HepG2 (cell line): ENCODE measurements around the gene PDE1C. TPM values are rescaled to one million over a fixed set of nuclear protein-coding genes. Genes with fewer than 3 reads are reported as not detected.

Source experiments
- ATAC-seq: fragments of 200-7000 bp; cut with Tn5 transposase; 3 replicates; pipeline ENCODE4 v1.9.1; 2020; ENCODE audit warnings: mild to moderate bottlenecking, moderate library complexity
- BruUV-seq: library from RNA; stranded (reverse); fragments of 400-500 nt; replicated peaks from 2 replicates; lab custom pipeline; 2021; lab: Mats Ljungman, UMichigan
- CTCF ChIA-PET: fragments of 300-600 bp; formaldehyde crosslinking; extraction: SDS; loops from one replicate; lab custom pipeline; 2021; ENCODE audit warnings: low total read pairs, inconsistent platforms, low intra/inter-chr PET ratio; lab: Yijun Ruan, JAX
- POLR2A ChIA-PET: fragments of 350-600 bp; sonication (Branson Sonifier 250); formaldehyde crosslinking; loops from one replicate; lab custom pipeline; 2020; ENCODE audit warnings: antibody characterized with exemption, inconsistent platforms; lab: Yijun Ruan, JAX
- DNase-seq: peaks from one replicate; pipeline ENCODE4 v3.0.0-alpha.2; 2015; ENCODE audit warnings: low spot score
- FAIRE-seq: peaks from 3 replicates; lab custom pipeline; 2011; peaks lifted over from hg19 to GRCh38; lab: Jason Lieb, UNC
- H2AFZ ChIP-seq: one replicate; pipeline ENCODE4 v1.6.1; 2011; ENCODE audit warnings: low read length, inconsistent platforms
- H3K27ac ChIP-seq: fragments of 300-600 bp; 3 replicates; pipeline ENCODE4 v1.8.0; 2011; ENCODE audit warnings: mixed run types, mild to moderate bottlenecking, mixed read lengths, low read length, inconsistent platforms; ENCODE audit not compliant: insufficient read depth; ENCODE audit errors: extremely low read length
- H3K27me3 ChIP-seq, 2 experiments: fragments of 200-600 bp in 1 of 2; 2 replicates in 1 of 2; 3 replicates in 1 of 2; pipeline versions ENCODE4 v1.6.0 to v1.8.0; 2011; ENCODE audit warnings: low read length in 2 of 2, mild to moderate bottlenecking in 2 of 2, moderate library complexity in 2 of 2, inconsistent platforms in 1 of 2; ENCODE audit not compliant: insufficient read depth in 2 of 2, control insufficient read depth in 1 of 2
- H3K36me3 ChIP-seq, 2 experiments: fragments of 200-600 bp in 1 of 2; replicated peaks in 1 of 2; 2 replicates in 1 of 2; 3 replicates in 1 of 2; pipeline versions ENCODE4 v1.5.1 to v1.8.0; 2011; ENCODE audit warnings: low read length in 2 of 2, inconsistent platforms in 1 of 2; ENCODE audit not compliant: insufficient read depth in 2 of 2, control insufficient read depth in 1 of 2
- H3K4me1 ChIP-seq: 2 replicates; pipeline ENCODE4 v1.5.1; 2012; ENCODE audit warnings: low read length, inconsistent platforms; ENCODE audit not compliant: insufficient read depth
- H3K4me2 ChIP-seq: 2 replicates; pipeline ENCODE4 v1.6.0; 2011; ENCODE audit warnings: low read depth, low read length, inconsistent platforms
- H3K4me3 ChIP-seq, 3 experiments: fragments of 200-600 bp in 1 of 3; sonication (generic), shearing (Covaris generic) in 1 of 3; replicated peaks in 1 of 3; 2 replicates each; pipeline ENCODE4 v1.5.1; 2011 to 2016; ENCODE audit warnings: low read length in 3 of 3, inconsistent platforms in 2 of 3, low read depth in 2 of 3, mild to moderate bottlenecking in 2 of 3, control low read depth in 1 of 3, mixed read lengths in 1 of 3; ENCODE audit not compliant: insufficient read depth in 1 of 3
- H3K79me2 ChIP-seq: one replicate; pipeline ENCODE4 v1.6.1; 2011; ENCODE audit warnings: low read length, inconsistent platforms; ENCODE audit not compliant: insufficient read depth
- H3K9ac ChIP-seq: 2 replicates; pipeline ENCODE4 v1.6.0; 2011; ENCODE audit warnings: mild to moderate bottlenecking, low read depth, low read length, inconsistent platforms; ENCODE audit not compliant: insufficient read depth
- H3K9me3 ChIP-seq: 2 replicates; pipeline ENCODE4 v1.5.1; 2012; ENCODE audit warnings: mild to moderate bottlenecking, low read length
- H4K20me1 ChIP-seq: 2 replicates; pipeline ENCODE4 v1.6.0; 2011; ENCODE audit warnings: inconsistent platforms, mild to moderate bottlenecking, low read length, moderate library complexity; ENCODE audit not compliant: insufficient read depth
- ATRX ChIP-seq: sonication (generic); formaldehyde crosslinking; IDR thresholded peaks from 2 replicates; pipeline ENCODE4 v1.4.0; 2020; ENCODE audit warnings: missing genetic modification reagents, borderline replicate concordance
- BCLAF1 ChIP-seq: fragments of 450-650 bp; IDR thresholded peaks from 2 replicates; pipeline ENCODE4 v1.6.1; 2017; ENCODE audit warnings: mild to moderate bottlenecking
- HOXA3 ChIP-seq: sonication (generic); formaldehyde crosslinking; IDR thresholded peaks from 2 replicates; pipeline ENCODE4 v1.5.0; 2020; ENCODE audit warnings: missing genetic modification reagents
- IRX3 ChIP-seq: sonication (generic); formaldehyde crosslinking; IDR thresholded peaks from 2 replicates; pipeline ENCODE4 v1.8.1; 2023; ENCODE audit warnings: mild to moderate bottlenecking, low read depth, missing genetic modification reagents, borderline replicate concordance
- KLF16 ChIP-seq, 2 experiments: sonication (generic) in 1 of 2; formaldehyde crosslinking in 1 of 2; IDR thresholded peaks; 2 replicates each; pipeline versions ENCODE4 v1.6.1 to v1.8.0; 2016 to 2023; ENCODE audit warnings: missing genetic modification reagents in 2 of 2, missing compliant biosample characterization in 1 of 2
- MAFK ChIP-seq, 2 experiments: IDR thresholded peaks in 1 of 2; conservative IDR thresholded peaks in 1 of 2; 2 replicates each; pipeline ENCODE4 v1.6.1; 2011; ENCODE audit warnings: improper control_type of control experiment in 2 of 2, low read length in 2 of 2
- SRY ChIP-seq: sonication (generic); formaldehyde crosslinking; IDR thresholded peaks from 2 replicates; pipeline ENCODE4 v1.8.0; 2022; ENCODE audit warnings: mild to moderate bottlenecking, missing genetic modification reagents
- TEAD2 ChIP-seq: sonication (generic); formaldehyde crosslinking; IDR thresholded peaks from 2 replicates; pipeline ENCODE4 v1.9.0; 2021; ENCODE audit warnings: missing genetic modification reagents
- ZFP41 ChIP-seq: sonication (generic); formaldehyde crosslinking; IDR thresholded peaks from 2 replicates; pipeline ENCODE4 v1.4.0; 2020; ENCODE audit warnings: mild to moderate bottlenecking, missing genetic modification reagents, borderline replicate concordance
- ZGPAT ChIP-seq: IDR thresholded peaks from 2 replicates; pipeline ENCODE4 v1.6.1; 2016; ENCODE audit warnings: mild to moderate bottlenecking
- ZNF235 ChIP-seq: sonication (generic); formaldehyde crosslinking; IDR thresholded peaks from 2 replicates; pipeline ENCODE4 v1.8.1; 2023; ENCODE audit warnings: mild to moderate bottlenecking, missing genetic modification reagents, borderline replicate concordance
- ZNF570 ChIP-seq: sonication (generic); formaldehyde crosslinking; IDR thresholded peaks from 2 replicates; pipeline ENCODE4 v1.4.0; 2020; ENCODE audit warnings: mild to moderate bottlenecking, missing genetic modification reagents, borderline replicate concordance
- WGBS: methylation state at CpG from one replicate; pipeline ENCODE4 v1.1.6; 2017; ENCODE audit warnings: low lambda C conversion rate; 5-methylcytosine and 5-hydroxymethylcytosine counted together
- in situ Hi-C: cut with HindIII; loops from 2 replicates; pipeline ENCODE4 v1.10.0; 2017; ENCODE audit warnings: low pct_unique_long_range_greater_than_20kb; ENCODE audit not compliant: extremely low pct_ligation_motif_present
- intact Hi-C: fragments of 100-400 bp; cut with micrococcal nuclease; formaldehyde crosslinking; loops from one replicate; pipeline ENCODE4 v1.10.0; 2022; ENCODE audit not compliant: unreplicated experiment
- polyA plus RNA-seq, 8 experiments: library from polyadenylated mRNA; depleted of rRNA in 3 of 8; stranded (reverse) in 7 of 8; unstranded in 1 of 8; fragments of >200 nt; fragmentation: Illumina TruSeq in 4 of 8; extraction: Trizol in 4 of 8; gene quantifications; 2 replicates each; pipeline versions ENCODE4 v1.2.1 to v1.2.3, GENCODE V29; 2011 to 2016; ENCODE audit warnings: low read depth in 4 of 8, missing spikeins in 1 of 8, mixed read lengths in 1 of 8; ENCODE audit not compliant: insufficient read depth in 1 of 8
- total RNA-seq, 5 experiments: library from RNA; depleted of rRNA; stranded (reverse); fragments of >200 nt; fragmentation: Illumina TruSeq; extraction: Trizol; gene quantifications; 2 replicates each; pipeline ENCODE4 v1.2.3, GENCODE V29; 2016; ENCODE audit warnings: low read depth in 1 of 5
- TF ChIP-seq, protein P1 (sequence below): sonication (generic); formaldehyde crosslinking; IDR thresholded peaks from 2 replicates; pipeline ENCODE4 v1.5.0; 2020; ENCODE audit warnings: missing genetic modification reagents
- TF ChIP-seq, protein P2 (sequence below), 2 experiments: sonication (generic) in 1 of 2; formaldehyde crosslinking in 1 of 2; IDR thresholded peaks; 2 replicates each; pipeline versions ENCODE4 v1.5.1 to v1.6.1; 2011 to 2020; ENCODE audit warnings: borderline replicate concordance in 1 of 2, low read depth in 1 of 2, low read length in 1 of 2, mild to moderate bottlenecking in 1 of 2, missing genetic modification reagents in 1 of 2, moderate library complexity in 1 of 2

PDE1C gene
- total and polyA plus RNA-seq, 2 of the 13 experiments (the other 11 are each of a cell fraction or from before 2014, with no cell fraction given), result not detected

DNA sequence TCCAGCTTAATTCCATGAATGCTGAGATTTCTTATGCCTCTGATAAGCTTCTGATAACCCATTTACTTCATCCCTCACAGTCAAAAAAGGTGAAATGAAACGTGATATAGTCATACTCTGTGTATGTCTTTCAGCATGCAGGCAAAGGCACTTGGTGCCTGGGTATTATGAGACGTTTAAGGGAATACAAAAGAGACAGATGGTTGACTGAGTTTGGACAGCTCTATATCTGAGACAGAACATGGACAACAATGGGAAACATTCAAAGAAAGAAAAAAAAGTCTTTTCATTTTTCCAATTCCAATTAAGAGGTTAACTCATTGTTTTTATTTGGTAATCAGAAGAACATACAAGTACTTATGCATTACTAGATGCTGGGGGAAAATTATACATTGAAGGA is 287.0 kb downstream of the PDE1C start:
- FAIRE-seq (no peak), DNase-seq (no peak), ATAC-seq (no peak)
- Histone ChIP-seq H3K4me2 (no peak overlapping the region), H4K20me1 (no peaks in the 10 kb centered on the region), H3K27me3 (0 out of 5 replicates have a peak, but pooled peaks cover 0 to under 1% of the 10 kb centered on the region in 2 experiments), H2AFZ (no peak overlapping the region), H3K36me3 (no peaks in the 10 kb centered on the region), H3K9ac (no peak overlapping the region), H3K79me2 (no peaks in the 10 kb centered on the region), H3K4me3 (no peak overlapping the region), H3K4me1 (no peaks in the 10 kb centered on the region), H3K27ac (no peak overlapping the region), H3K9me3 (no peaks in the 10 kb centered on the region)
- POLR2A ChIA-PET, result no interaction called here
- no TSS peak for BruUV-seq
- 0% methylated on average over 2 of the region's 2 CpGs for WGBS
- CTCF ChIA-PET, result interaction anchor here (1.3 kb wide), 1 partner anchor 422 kb away, joined by 5 read pairs; no protein-coding TSS in a partner anchor
- intact Hi-C loops, result no loop called here
- in situ Hi-C loops, result no loop called here
- TF ChIP-seq KLF16 (CRISPR knock-in tag; IDR thresholded peaks at IDR 0.05), result no peak
- no peak for TF ChIP-seq SRY (CRISPR knock-in tag)
- TF ChIP-seq ZFP41 (CRISPR knock-in tag), result no peak
- TF ChIP-seq ATRX (CRISPR knock-in tag), result no peak
- TF ChIP-seq BCLAF1, result no peak
- TF ChIP-seq ZNF235 (CRISPR knock-in tag), result no peak
- no peak for TF ChIP-seq IRX3
- TF ChIP-seq TEAD2 (CRISPR knock-in tag), result no peak
- no peak for TF ChIP-seq HOXA3 (CRISPR knock-in tag)
- TF ChIP-seq MAFK (conservative IDR thresholded peaks at IDR 0.05 in 1 of 2, IDR thresholded peaks at IDR 0.05 in 1 of 2; ENCODE audit: low read length in 2 of 2), result no peak
- TF ChIP-seq, protein P1, sequence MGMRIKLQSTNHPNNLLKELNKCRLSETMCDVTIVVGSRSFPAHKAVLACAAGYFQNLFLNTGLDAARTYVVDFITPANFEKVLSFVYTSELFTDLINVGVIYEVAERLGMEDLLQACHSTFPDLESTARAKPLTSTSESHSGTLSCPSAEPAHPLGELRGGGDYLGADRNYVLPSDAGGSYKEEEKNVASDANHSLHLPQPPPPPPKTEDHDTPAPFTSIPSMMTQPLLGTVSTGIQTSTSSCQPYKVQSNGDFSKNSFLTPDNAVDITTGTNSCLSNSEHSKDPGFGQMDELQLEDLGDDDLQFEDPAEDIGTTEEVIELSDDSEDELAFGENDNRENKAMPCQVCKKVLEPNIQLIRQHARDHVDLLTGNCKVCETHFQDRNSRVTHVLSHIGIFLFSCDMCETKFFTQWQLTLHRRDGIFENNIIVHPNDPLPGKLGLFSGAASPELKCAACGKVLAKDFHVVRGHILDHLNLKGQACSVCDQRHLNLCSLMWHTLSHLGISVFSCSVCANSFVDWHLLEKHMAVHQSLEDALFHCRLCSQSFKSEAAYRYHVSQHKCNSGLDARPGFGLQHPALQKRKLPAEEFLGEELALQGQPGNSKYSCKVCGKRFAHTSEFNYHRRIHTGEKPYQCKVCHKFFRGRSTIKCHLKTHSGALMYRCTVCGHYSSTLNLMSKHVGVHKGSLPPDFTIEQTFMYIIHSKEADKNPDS, result no peak
- no peak for TF ChIP-seq ZNF570 (CRISPR knock-in tag)
- TF ChIP-seq ZGPAT (CRISPR knock-in tag), result no peak
- TF ChIP-seq, protein P2, sequence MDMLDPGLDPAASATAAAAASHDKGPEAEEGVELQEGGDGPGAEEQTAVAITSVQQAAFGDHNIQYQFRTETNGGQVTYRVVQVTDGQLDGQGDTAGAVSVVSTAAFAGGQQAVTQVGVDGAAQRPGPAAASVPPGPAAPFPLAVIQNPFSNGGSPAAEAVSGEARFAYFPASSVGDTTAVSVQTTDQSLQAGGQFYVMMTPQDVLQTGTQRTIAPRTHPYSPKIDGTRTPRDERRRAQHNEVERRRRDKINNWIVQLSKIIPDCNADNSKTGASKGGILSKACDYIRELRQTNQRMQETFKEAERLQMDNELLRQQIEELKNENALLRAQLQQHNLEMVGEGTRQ (IDR thresholded peaks at IDR 0.05; ENCODE audit: low read depth, low read length), result no peak
- TF ChIP-seq, protein P2 (CRISPR knock-in tag; IDR thresholded peaks at IDR 0.05; ENCODE audit: borderline replicate concordance), result no peak
